Fibroblast of villous mesenchyme (primary cell): ENCODE measurements around the gene TLK1. TPM values are rescaled to one million over a fixed set of nuclear protein-coding genes. Genes with fewer than 3 reads are reported as not detected.

ENCODE experiments used
- DNase-seq: peaks from one replicate; pipeline ENCODE4 v3.0.0-alpha.2; 2010; ENCODE audit warnings: low read depth
- H3K4me3 ChIP-seq: 2 replicates; pipeline ENCODE4 v1.5.1; 2011; ENCODE audit warnings: low read depth, mild to moderate bottlenecking, low read length
- CTCF ChIP-seq: IDR thresholded peaks from 2 replicates; pipeline ENCODE4 v1.5.1; 2012; ENCODE audit warnings: low read depth, mild to moderate bottlenecking, low read length; ENCODE audit not compliant: insufficient read depth
- total RNA-seq: library from RNA; depleted of rRNA; stranded (reverse); fragments of >200 nt; gene quantifications from 2 replicates; pipeline ENCODE4 v1.2.3, GENCODE V29; 2012

The TLK1 gene
- total RNA-seq, 1 donor, result 17.3 TPM

GRCh38 chr2:171069286-171069956 lies 91.3 kb downstream of the TLK1 start:
- no peak for TF ChIP-seq CTCF
- peak; percentile 43 for DNase-seq
- no peak overlapping the region for H3K4me3 ChIP-seq

GRCh38 chr2:171066110-171066509 lies 94.6 kb downstream of the TLK1 start:
- no peak for TF ChIP-seq CTCF
- no peak for DNase-seq
- no peak overlapping the region for H3K4me3 ChIP-seq

- no peak for TF ChIP-seq CTCF
- no peak for DNase-seq
- no peak overlapping the region for H3K4me3 ChIP-seq
Observed at GRCh38 chr2:171057575-171057974, 103.1 kb downstream of the TLK1 start.

- DNase-seq, result peak; percentile 9
Observed at GRCh38 chr2:171056307-171056706, 104.4 kb downstream of the TLK1 start.

GRCh38 chr2:171049691-171050090 lies 111.0 kb downstream of the TLK1 start:
- no peak for DNase-seq
- TF ChIP-seq CTCF, result no peak
- H3K4me3 ChIP-seq, result no peak overlapping the region

More at GRCh38 chr2:171056307-171056706, 104.4 kb downstream of the TLK1 start:
- TF ChIP-seq CTCF, result no peak
- no peak overlapping the region for H3K4me3 ChIP-seq

- no peak overlapping the region for H3K4me3 ChIP-seq
- no peak for DNase-seq
- no peak for TF ChIP-seq CTCF
Observed at GRCh38 chr2:171046048-171046560, 114.6 kb downstream of the TLK1 start.

- DNase-seq, result no peak
- no peak for TF ChIP-seq CTCF
- no peak overlapping the region for H3K4me3 ChIP-seq
Observed at GRCh38 chr2:171044416-171044815, 116.3 kb downstream of the TLK1 start.
